Dermis microvascular lymphatic vessel endothelial cell (primary cell): ENCODE measurements around the gene ZNF490. TPM values are rescaled to one million over a fixed set of nuclear protein-coding genes. Genes with fewer than 3 reads are reported as not detected.

ENCODE experiments used
- DNase-seq, 2 donors: peaks; one replicate each; pipeline versions ENCODE4 v3.0.0 to v3.0.0-alpha.2; 2010; ENCODE audit warnings: low read depth in 2 of 2
- total RNA-seq: library from RNA; depleted of rRNA; stranded (reverse); fragments of >200 nt; gene quantifications from 2 replicates; pipeline ENCODE4 v1.2.1, GENCODE V29; 2014

Gene ZNF490
- total RNA-seq, 1 donor from 2014 or later, result 6.5 TPM

GRCh38 chr19:12543855-12544254 lies 66.8 kb downstream of the ZNF490 start:
- DNase-seq, result no peak

Other genes starting within 250 kb of the ZNF490 start
- 1.3 and 1.4 TPM in 2 replicates for gene ZNF442, start 245.1 kb downstream of the ZNF490 start, total RNA-seq
- gene ZNF799, start 209.5 kb downstream of the ZNF490 start, total RNA-seq, result 4.6 and 6.6 TPM in 2 replicates
- gene ZNF443, start 169.8 kb downstream of the ZNF490 start, total RNA-seq, result 4.5 and 6.7 TPM in 2 replicates
- gene ZNF709, start 126.0 kb downstream of the ZNF490 start, total RNA-seq, result 3.1 and 3.5 TPM in 2 replicates
- 6.5 and 8.6 TPM in 2 replicates for gene ZNF564, start 59.3 kb downstream of the ZNF490 start, total RNA-seq
- 10.4 and 11.2 TPM in 2 replicates for gene ZNF791, start 107 bp upstream of the ZNF490 start, total RNA-seq
- gene MAN2B1, start 55.9 kb upstream of the ZNF490 start, total RNA-seq, result 35.4 and 68.9 TPM in 2 replicates
- 5.8 and 6.7 TPM in 2 replicates for gene WDR83, start 56.0 kb upstream of the ZNF490 start, total RNA-seq
- 46.1 and 53.2 TPM in 2 replicates for gene DHPS, start 71.1 kb upstream of the ZNF490 start, total RNA-seq
- not detected in 2 replicates for gene GNG14, start 77.2 kb upstream of the ZNF490 start, total RNA-seq
- gene FBXW9, start 85.8 kb upstream of the ZNF490 start, total RNA-seq, result 6.2 and 9.0 TPM in 2 replicates
- gene TNPO2, start 113.1 kb upstream of the ZNF490 start, total RNA-seq, result 14.2 and 34.3 TPM in 2 replicates
- 120 and 166 TPM in 2 replicates for gene TRIR, start 123.9 kb upstream of the ZNF490 start, total RNA-seq
- 82.2 and 92.3 TPM in 2 replicates for gene GET3, start 126.7 kb upstream of the ZNF490 start, total RNA-seq
- not detected in 2 replicates for gene BEST2, start 141.0 kb upstream of the ZNF490 start, total RNA-seq
- gene HOOK2, start 164.7 kb upstream of the ZNF490 start, total RNA-seq, result 6.2 and 12.0 TPM in 2 replicates
- gene JUNB, start 180.7 kb upstream of the ZNF490 start, total RNA-seq, result 71.4 and 164 TPM in 2 replicates
- gene PRDX2, start 191.0 kb upstream of the ZNF490 start, total RNA-seq, result 199 and 256 TPM in 2 replicates
- not detected in 2 replicates for gene THSD8, start 191.3 kb upstream of the ZNF490 start, total RNA-seq
- gene RNASEH2A, start 195.8 kb upstream of the ZNF490 start, total RNA-seq, result 15.0 and 16.6 TPM in 2 replicates
- gene RTBDN, start 223.8 kb upstream of the ZNF490 start, total RNA-seq, result not detected in 2 replicates
- 0.26 and 1.1 TPM in 2 replicates for gene MAST1, start 227.7 kb upstream of the ZNF490 start, total RNA-seq